ENCODE results near the gene LRP1B. TPM values are rescaled to one million over a fixed set of nuclear protein-coding genes. Genes with fewer than 3 reads are reported as not detected.

The LRP1B gene
- total and polyA plus RNA-seq, 2 donors from 2014 or later, result 0.69 to 1.2 TPM

DNA sequence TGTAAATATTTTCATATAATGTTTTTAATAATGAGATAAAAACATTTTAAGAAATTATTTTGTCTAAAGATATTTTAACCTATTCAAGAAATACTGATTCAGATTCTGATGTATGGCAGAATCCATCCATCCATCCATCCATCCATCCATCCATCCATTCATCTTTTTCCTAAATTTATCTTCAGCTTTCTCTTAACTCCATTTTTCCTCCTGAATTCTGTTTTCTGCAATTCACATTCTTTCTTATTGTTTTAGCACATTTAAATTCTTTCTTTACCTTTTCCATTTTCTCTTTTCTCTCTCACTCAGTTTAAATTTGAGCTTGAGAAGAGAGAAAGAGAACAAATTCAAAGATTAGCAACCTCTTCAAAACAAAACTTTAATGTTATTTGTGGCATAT lies 3.6 kb downstream of the LRP1B start:
- intact Hi-C loops (cut with DNase I), result no loop called here
- no peak overlapping the region for H3K27ac ChIP-seq (ENCODE audit: low read depth in 2 of 2, low read length in 2 of 2)
- H3K27me3 ChIP-seq (ENCODE audit: control insufficient read depth, insufficient read depth, low read length), result peaks cover 11% of the 10 kb centered on the region
- H3K4me3 ChIP-seq (ENCODE audit: low read length in 3 of 3), result no peak overlapping the region
- FAIRE-seq (peak; percentile 49), DNase-seq (no peak)
- no peaks in the 10 kb centered on the region for H3K9me3 ChIP-seq (ENCODE audit: control insufficient read depth in 2 of 3, insufficient read depth in 1 of 3, low read length in 3 of 3)
- no peaks in the 10 kb centered on the region for H3K36me3 ChIP-seq (ENCODE audit: control insufficient read depth in 2 of 3, insufficient read depth in 3 of 3, low read length in 3 of 3)
- no peak overlapping the region for H3K9ac ChIP-seq (ENCODE audit: low read length in 3 of 3)
- peaks cover 0 to 6% (median 0%) of the 10 kb centered on the region in 3 donors for H3K4me1 ChIP-seq (ENCODE audit: control insufficient read depth in 2 of 3, insufficient read depth in 2 of 3, low read depth in 1 of 3, low read length in 3 of 3)
- no peak for TF ChIP-seq CTCF (IDR thresholded peaks at IDR 0.05; ENCODE audit: borderline replicate concordance, extremely low read depth, insufficient read depth)

DNA sequence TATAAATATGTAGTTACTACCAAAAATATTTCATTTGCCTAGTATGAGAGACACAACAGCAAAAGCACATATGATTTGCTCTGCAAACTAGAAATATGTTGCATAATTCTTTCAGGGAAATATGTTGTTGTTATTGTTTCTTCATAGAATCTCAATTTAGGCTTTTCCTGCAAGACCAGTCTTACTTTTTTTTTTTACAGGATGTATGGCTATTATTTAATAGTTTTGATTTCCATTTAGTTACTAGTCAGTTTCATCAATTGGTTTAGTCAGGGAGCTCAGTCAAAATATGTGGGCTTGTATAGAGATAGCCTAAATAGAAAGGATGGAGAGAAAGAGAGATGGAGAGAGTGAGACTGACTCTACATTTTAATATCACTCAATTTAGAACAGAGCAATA lies 6.1 kb downstream of the LRP1B start:
- FAIRE-seq (no peak), DNase-seq (no peak)
- Histone ChIP-seq H3K9me3 (ENCODE audit: control insufficient read depth in 2 of 3, insufficient read depth in 1 of 3, low read length in 3 of 3) (no peaks in the 10 kb centered on the region), H3K4me1 (ENCODE audit: control insufficient read depth in 2 of 3, insufficient read depth in 2 of 3, low read depth in 1 of 3, low read length in 3 of 3) (no peaks in the 10 kb centered on the region), H3K27ac (ENCODE audit: low read depth in 2 of 2, low read length in 2 of 2) (no peak overlapping the region), H3K9ac (ENCODE audit: low read length in 3 of 3) (no peak overlapping the region), H3K27me3 (ENCODE audit: control insufficient read depth, insufficient read depth, low read length) (peaks cover 6% of the 10 kb centered on the region), H3K36me3 (ENCODE audit: control insufficient read depth in 2 of 3, insufficient read depth in 3 of 3, low read length in 3 of 3) (no peaks in the 10 kb centered on the region), H3K4me3 (ENCODE audit: low read length in 3 of 3) (no peak overlapping the region)
- intact Hi-C loops (cut with DNase I), result no loop called here
- no peak for TF ChIP-seq CTCF (IDR thresholded peaks at IDR 0.05; ENCODE audit: borderline replicate concordance, extremely low read depth, insufficient read depth)

GRCh38 chr2:142119347-142119746 lies 11.5 kb downstream of the LRP1B start:
- FAIRE-seq, result no peak
- intact Hi-C loops (cut with DNase I), result no loop called here
- TF ChIP-seq CTCF (IDR thresholded peaks at IDR 0.05; ENCODE audit: borderline replicate concordance, extremely low read depth, insufficient read depth), result no peak
- Histone ChIP-seq H3K36me3 (ENCODE audit: control insufficient read depth in 2 of 3, insufficient read depth in 3 of 3, low read length in 3 of 3) (no peaks in the 10 kb centered on the region), H3K27me3 (ENCODE audit: control insufficient read depth, insufficient read depth, low read length) (no peaks in the 10 kb centered on the region), H3K4me1 (ENCODE audit: control insufficient read depth in 2 of 3, insufficient read depth in 2 of 3, low read depth in 1 of 3, low read length in 3 of 3) (no peaks in the 10 kb centered on the region), H3K9me3 (ENCODE audit: control insufficient read depth in 2 of 3, insufficient read depth in 1 of 3, low read length in 3 of 3) (no peaks in the 10 kb centered on the region), H3K27ac (ENCODE audit: low read depth in 2 of 2, low read length in 2 of 2) (no peak overlapping the region), H3K9ac (ENCODE audit: low read length in 3 of 3) (no peak overlapping the region), H3K4me3 (ENCODE audit: low read length in 3 of 3) (no peak overlapping the region)
- DNase-seq, result no peak

GRCh38 chr2:142112757-142113221 lies 18.0 kb downstream of the LRP1B start:
- H3K9me3 ChIP-seq (ENCODE audit: control insufficient read depth in 2 of 3, insufficient read depth in 1 of 3, low read length in 3 of 3), result no peaks in the 10 kb centered on the region
- H3K9ac ChIP-seq (ENCODE audit: low read length in 3 of 3), result no peak overlapping the region
- FAIRE-seq (no peak), DNase-seq (no peak)
- no peaks in the 10 kb centered on the region for H3K27me3 ChIP-seq (ENCODE audit: control insufficient read depth, insufficient read depth, low read length)
- no peak overlapping the region for H3K4me3 ChIP-seq (ENCODE audit: low read length in 3 of 3)
- no peaks in the 10 kb centered on the region for H3K4me1 ChIP-seq (ENCODE audit: control insufficient read depth in 2 of 3, insufficient read depth in 2 of 3, low read depth in 1 of 3, low read length in 3 of 3)
- no peaks in the 10 kb centered on the region for H3K36me3 ChIP-seq (ENCODE audit: control insufficient read depth in 2 of 3, insufficient read depth in 3 of 3, low read length in 3 of 3)
- no peak for TF ChIP-seq CTCF (IDR thresholded peaks at IDR 0.05; ENCODE audit: borderline replicate concordance, extremely low read depth, insufficient read depth)
- intact Hi-C loops (cut with DNase I), result no loop called here
- H3K27ac ChIP-seq (ENCODE audit: low read depth in 2 of 2, low read length in 2 of 2), result no peak overlapping the region
